IMR-90 (cell line): ENCODE results near the gene DNM1. TPM values are rescaled to one million over a fixed set of nuclear protein-coding genes. Genes with fewer than 3 reads are reported as not detected.

Experiments used
- ATAC-seq: fragments of 200-7000 bp; cut with Tn5 transposase; 2 replicates; pipeline ENCODE4 v1.9.1; 2020; ENCODE audit warnings: low read depth, mild to moderate bottlenecking, moderate library complexity
- BruUV-seq: library from RNA; stranded (reverse); fragments of 400-500 nt; replicated peaks from 2 replicates; lab custom pipeline; 2021; lab: Mats Ljungman, UMichigan
- CTCF ChIA-PET: fragments of 300-600 bp; formaldehyde crosslinking; extraction: SDS; loops from one replicate; lab custom pipeline; 2021; ENCODE audit warnings: antibody characterized with exemption; lab: Yijun Ruan, JAX
- POLR2A ChIA-PET: fragments of 300-600 bp; sonication (Branson Sonifier 250); formaldehyde crosslinking; loops from one replicate; lab custom pipeline; 2022; ENCODE audit warnings: antibody characterized with exemption; ENCODE audit not compliant: unreplicated experiment; lab: Charles Lee
- DNase-seq: peaks from one replicate; pipeline ENCODE4 v3.0.0; 2013
- H2AFZ ChIP-seq: replicated peaks from 2 replicates; pipeline ENCODE3; 2013; ENCODE audit warnings: low read length, mild to moderate bottlenecking; ENCODE audit not compliant: poor library complexity
- H2AK5ac ChIP-seq: 2 replicates; pipeline ENCODE4 v1.6.1; 2013; ENCODE audit warnings: low read depth, low read length, inconsistent platforms
- H2AK9ac ChIP-seq: replicated peaks from 2 replicates; pipeline ENCODE3; 2013; ENCODE audit warnings: mild to moderate bottlenecking, low read depth, low read length, moderate library complexity; ENCODE audit not compliant: poor library complexity
- H2BK120ac ChIP-seq: 2 replicates; pipeline ENCODE4 v1.6.1; 2013; ENCODE audit warnings: low read depth, low read length, inconsistent platforms
- H2BK15ac ChIP-seq: 3 replicates; pipeline ENCODE4 v1.6.1; 2013; ENCODE audit warnings: low read depth, low read length, inconsistent platforms
- H2BK20ac ChIP-seq: 2 replicates; pipeline ENCODE4 v1.6.1; 2013; ENCODE audit warnings: low read depth, mild to moderate bottlenecking, inconsistent platforms, low read length, moderate library complexity
- H2BK5ac ChIP-seq: 2 replicates; pipeline ENCODE4 v1.6.1; 2013; ENCODE audit warnings: mild to moderate bottlenecking, low read depth, low read length, inconsistent platforms; ENCODE audit not compliant: poor library complexity, severe bottlenecking
- H3K14ac ChIP-seq: replicated peaks from 2 replicates; pipeline ENCODE4 v1.6.1; 2013; ENCODE audit warnings: low read depth, low read length, inconsistent platforms
- H3K18ac ChIP-seq: 2 replicates; pipeline ENCODE4 v1.6.1; 2013; ENCODE audit warnings: low read depth, low read length, control low read depth
- H3K23ac ChIP-seq: 2 replicates; pipeline ENCODE4 v1.6.1; 2013; ENCODE audit warnings: low read depth, low read length, inconsistent platforms
- H3K27ac ChIP-seq: 2 replicates; pipeline ENCODE4 v1.5.1; 2013; ENCODE audit warnings: mild to moderate bottlenecking, control low read depth, low read length; ENCODE audit not compliant: insufficient read depth
- H3K27me3 ChIP-seq: 2 replicates; pipeline ENCODE4 v1.6.1; 2013; ENCODE audit warnings: low read length; ENCODE audit not compliant: control insufficient read depth, insufficient read depth
- H3K36me3 ChIP-seq: 2 replicates; pipeline ENCODE4 v1.6.1; 2013; ENCODE audit warnings: low read length, mixed read lengths; ENCODE audit not compliant: control insufficient read depth, insufficient read depth
- H3K4ac ChIP-seq: 2 replicates; pipeline ENCODE4 v1.6.1; 2013; ENCODE audit warnings: low read depth, low read length, inconsistent platforms
- H3K4me1 ChIP-seq: 2 replicates; pipeline ENCODE4 v1.6.1; 2013; ENCODE audit warnings: low read length, mixed read lengths; ENCODE audit not compliant: control insufficient read depth, insufficient read depth
- H3K4me2 ChIP-seq: 2 replicates; pipeline ENCODE4 v1.6.1; 2013; ENCODE audit warnings: low read depth, mild to moderate bottlenecking, control low read depth, low read length, moderate library complexity
- H3K4me3 ChIP-seq: 2 replicates; pipeline ENCODE4 v1.5.1; 2013; ENCODE audit warnings: low read depth, mild to moderate bottlenecking, control low read depth, low read length, moderate library complexity; ENCODE audit not compliant: insufficient read depth
- H3K56ac ChIP-seq: 2 replicates; pipeline ENCODE4 v1.6.1; 2013; ENCODE audit warnings: low read length, inconsistent platforms; ENCODE audit not compliant: insufficient read depth; ENCODE audit errors: extremely low read depth
- H3K79me1 ChIP-seq, 2 experiments: 2 replicates each; pipeline ENCODE4 v1.6.1; 2013; ENCODE audit warnings: low read length in 2 of 2, inconsistent platforms in 1 of 2, low read depth in 1 of 2
- H3K9ac ChIP-seq: 2 replicates; pipeline ENCODE4 v1.6.1; 2013; ENCODE audit warnings: low read depth, low read length, control low read depth
- H3K9me1 ChIP-seq: 2 replicates; pipeline ENCODE4 v1.6.1; 2013; ENCODE audit warnings: low read length, inconsistent platforms; ENCODE audit not compliant: insufficient read depth
- H3K9me3 ChIP-seq: 2 replicates; pipeline ENCODE4 v1.6.1; 2013; ENCODE audit warnings: low read length; ENCODE audit not compliant: control insufficient read depth, insufficient read depth
- H4K20me1 ChIP-seq: 2 replicates; pipeline ENCODE4 v1.6.1; 2013; ENCODE audit warnings: low read length, inconsistent platforms; ENCODE audit not compliant: insufficient read depth
- H4K5ac ChIP-seq: 2 replicates; pipeline ENCODE4 v1.6.1; 2013; ENCODE audit warnings: mild to moderate bottlenecking, low read depth, low read length, control low read depth
- H4K8ac ChIP-seq, 2 experiments: 2 replicates each; pipeline ENCODE4 v1.6.1; 2013; ENCODE audit warnings: low read depth in 2 of 2, low read length in 2 of 2, control low read depth in 1 of 2, inconsistent platforms in 1 of 2
- H4K91ac ChIP-seq: 2 replicates; pipeline ENCODE4 v1.6.1; 2013; ENCODE audit warnings: low read depth, low read length, inconsistent platforms; ENCODE audit not compliant: insufficient read depth
- BHLHE40 ChIP-seq: fragments of 150-350 bp; IDR thresholded peaks from 2 replicates; pipeline ENCODE4 v1.6.1; 2016; ENCODE audit warnings: mild to moderate bottlenecking, low read depth, low read length
- CEBPB ChIP-seq: IDR thresholded peaks from 2 replicates; pipeline ENCODE4 v1.6.1; 2012; ENCODE audit warnings: low read depth, low read length, improper control_type of control experiment
- CHD1 ChIP-seq: IDR thresholded peaks from 2 replicates; pipeline ENCODE4 v1.6.1; 2012; ENCODE audit warnings: low read depth, low read length, improper control_type of control experiment
- MAFK ChIP-seq: IDR thresholded peaks from 2 replicates; pipeline ENCODE4 v1.6.1; 2012; ENCODE audit warnings: low read depth, low read length, improper control_type of control experiment
- MAZ ChIP-seq: IDR thresholded peaks from 2 replicates; pipeline ENCODE4 v1.6.1; 2012; ENCODE audit warnings: low read depth, mild to moderate bottlenecking, low read length, improper control_type of control experiment, moderate library complexity, borderline replicate concordance
- MXI1 ChIP-seq: IDR thresholded peaks from 2 replicates; pipeline ENCODE4 v1.6.1; 2012; ENCODE audit warnings: low read depth, mild to moderate bottlenecking, low read length, moderate library complexity, borderline replicate concordance
- NFE2L2 ChIP-seq: fragments of 150-350 bp; IDR thresholded peaks from 2 replicates; pipeline ENCODE4 v1.6.1; 2016; ENCODE audit warnings: low read depth, mild to moderate bottlenecking, low read length
- POLR2A ChIP-seq: IDR thresholded peaks from 2 replicates; pipeline ENCODE4 v1.6.1; 2012; ENCODE audit warnings: mild to moderate bottlenecking, low read depth, low read length
- RAD21 ChIP-seq: IDR thresholded peaks from 2 replicates; pipeline ENCODE4 v1.6.1; 2012; ENCODE audit warnings: low read length, improper control_type of control experiment
- RCOR1 ChIP-seq: IDR thresholded peaks from 2 replicates; pipeline ENCODE4 v1.6.1; 2012; ENCODE audit warnings: mild to moderate bottlenecking, low read length, improper control_type of control experiment; ENCODE audit not compliant: insufficient replicate concordance
- SMC3 ChIP-seq: fragments of 150-350 bp; IDR thresholded peaks from 2 replicates; pipeline ENCODE4 v1.6.1; 2016; ENCODE audit warnings: low read depth, mild to moderate bottlenecking, antibody characterized with exemption, low read length, moderate library complexity
- WGBS, 2 experiments: methylation state at CpG; one replicate each; pipeline versions ENCODE4 v1.1.5 to v1.1.7; 2013; ENCODE audit warnings: missing lambda C conversion rate in 2 of 2; ENCODE audit not compliant: insufficient read length in 1 of 2; ENCODE audit errors: extremely low coverage in 2 of 2; 5-methylcytosine and 5-hydroxymethylcytosine counted together
- dilution Hi-C: fragments of 300-500 bp; cut with HindIII; formaldehyde crosslinking; loops from one replicate; pipeline ENCODE4 v1.14.3; 2018; ENCODE audit warnings: low sequenced_read_pairs; ENCODE audit not compliant: unreplicated experiment
- in situ Hi-C: fragments of 300-500 bp; cut with MboI; formaldehyde crosslinking; loops from 3 replicates; pipeline ENCODE4 v1.14.3; 2019; ENCODE audit warnings: low sequenced_read_pairs, inconsistent platforms, mixed read lengths
- intact Hi-C: fragments of 100-400 bp; cut with micrococcal nuclease; formaldehyde crosslinking; loops from 2 replicates; pipeline ENCODE4 v1.10.0; 2022
- polyA plus RNA-seq, 3 experiments: library from polyadenylated mRNA; depleted of rRNA; stranded (reverse); fragments of >200 nt; gene quantifications; 2 replicates each; pipeline ENCODE4 v1.2.3, GENCODE V29; 2012; ENCODE audit warnings: low replicate concordance in 1 of 3
- total RNA-seq: library from RNA; depleted of rRNA; stranded (reverse); fragments of >200 nt; gene quantifications from 2 replicates; pipeline ENCODE4 v1.2.3, GENCODE V29; 2012
- TF ChIP-seq, protein P1 (sequence below): fragments of 150-350 bp; IDR thresholded peaks from 2 replicates; pipeline ENCODE4 v1.6.1; 2016; ENCODE audit warnings: low read depth, mild to moderate bottlenecking, low read length, moderate library complexity, borderline replicate concordance
- TF ChIP-seq, protein P2 (sequence below): fragments of 150-350 bp; IDR thresholded peaks from 2 replicates; pipeline ENCODE4 v1.6.1; 2017; ENCODE audit warnings: mild to moderate bottlenecking, antibody characterized with exemption, low read length, low read depth
- TF ChIP-seq, protein P3 (sequence below): conservative IDR thresholded peaks from 2 replicates; pipeline ENCODE4 v1.5.1; 2012; ENCODE audit warnings: mild to moderate bottlenecking, low read depth, low read length, improper control_type of control experiment

The DNM1 gene
- total and polyA plus RNA-seq, 2 of the 4 experiments (the other 2 are of a cell fraction): 13.6 to 17.7 TPM

DNA sequence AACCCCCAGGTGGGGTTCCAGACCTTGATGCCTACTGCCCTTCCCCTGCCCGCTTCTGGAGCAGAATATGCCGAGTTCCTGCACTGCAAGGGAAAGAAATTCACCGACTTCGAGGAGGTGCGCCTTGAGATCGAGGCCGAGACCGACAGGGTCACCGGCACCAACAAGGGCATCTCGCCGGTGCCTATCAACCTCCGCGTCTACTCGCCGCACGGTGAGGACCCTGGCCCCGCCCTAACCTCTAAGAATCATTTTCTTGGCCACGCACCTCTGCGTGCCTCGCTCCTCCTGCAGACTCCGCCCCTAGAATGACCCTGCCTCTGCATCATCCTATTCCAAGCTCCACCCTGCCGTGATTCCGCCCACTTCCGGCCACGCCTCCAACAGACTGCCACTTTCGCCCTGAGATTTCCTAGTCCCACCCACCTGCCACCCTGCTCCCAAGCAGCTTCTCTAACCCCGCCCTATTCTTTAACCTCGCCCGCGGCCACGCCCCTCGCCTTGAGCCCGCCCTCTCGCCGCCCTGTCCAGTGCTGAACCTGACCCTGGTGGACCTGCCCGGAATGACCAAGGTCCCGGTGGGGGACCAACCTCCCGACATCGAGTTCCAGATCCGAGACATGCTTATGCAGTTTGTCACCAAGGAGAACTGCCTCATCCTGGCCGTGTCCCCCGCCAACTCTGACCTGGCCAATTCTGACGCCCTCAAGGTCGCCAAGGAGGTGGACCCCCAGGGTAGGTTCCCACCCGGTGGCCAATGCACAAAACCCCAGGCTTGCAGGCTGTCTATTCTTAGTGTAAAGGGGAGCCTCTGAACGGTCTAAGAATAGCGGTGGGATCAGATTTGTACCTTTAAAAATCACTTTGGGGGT is 15.6 kb downstream of the DNM1 start:
- Histone ChIP-seq H3K79me1 (no peaks in the 10 kb centered on the region; a peak in 1 of 4 replicates), H2BK120ac (no peak overlapping the region), H4K91ac (no peak overlapping the region), H3K23ac (no peak overlapping the region), H3K27ac (no peak overlapping the region), H4K8ac (no peak overlapping the region; a peak in 1 of 4 replicates), H2AFZ (no peak overlapping the region), H2BK5ac (no peak overlapping the region), H3K9me3 (no peaks in the 10 kb centered on the region), H3K4me3 (no peak overlapping the region), H3K9ac (no peak overlapping the region), H3K27me3 (no peaks in the 10 kb centered on the region), H3K4me1 (peaks cover 19% of the 10 kb centered on the region), H2AK9ac (no peak overlapping the region), H3K14ac (no peak overlapping the region), H2BK15ac (no peak overlapping the region), H3K4me2 (no peak overlapping the region; the same call in 1 of the 2 replicates), H3K18ac (no peak overlapping the region), H3K56ac (no peak overlapping the region), H4K20me1 (0 out of 2 replicates have a peak, but pooled peaks cover 4% of the 10 kb centered on the region), H3K9me1 (peaks cover 16% of the 10 kb centered on the region), H2BK20ac (no peak overlapping the region), H4K5ac (no peak overlapping the region), H3K4ac (no peak overlapping the region), H2AK5ac (no peak overlapping the region), H3K36me3 (peaks cover 6% of the 10 kb centered on the region; the same call in 1 of the 2 replicates)
- ATAC-seq: peak; percentile 69
- dilution Hi-C loops: no loop called here
- intact Hi-C loops: no loop called here
- WGBS, 2 experiments: 53% methylated on average over 44 of the region's 47 CpGs; no CpG with 5 or more reads in 1 of the 2 experiments
- DNase-seq: peak; percentile 55
- POLR2A ChIA-PET: no interaction called here
- CTCF ChIA-PET: no interaction called here
- in situ Hi-C loops: no loop called here
- BruUV-seq: no TSS peak
- TF ChIP-seq MAZ: no peak
- TF ChIP-seq, protein P1, sequence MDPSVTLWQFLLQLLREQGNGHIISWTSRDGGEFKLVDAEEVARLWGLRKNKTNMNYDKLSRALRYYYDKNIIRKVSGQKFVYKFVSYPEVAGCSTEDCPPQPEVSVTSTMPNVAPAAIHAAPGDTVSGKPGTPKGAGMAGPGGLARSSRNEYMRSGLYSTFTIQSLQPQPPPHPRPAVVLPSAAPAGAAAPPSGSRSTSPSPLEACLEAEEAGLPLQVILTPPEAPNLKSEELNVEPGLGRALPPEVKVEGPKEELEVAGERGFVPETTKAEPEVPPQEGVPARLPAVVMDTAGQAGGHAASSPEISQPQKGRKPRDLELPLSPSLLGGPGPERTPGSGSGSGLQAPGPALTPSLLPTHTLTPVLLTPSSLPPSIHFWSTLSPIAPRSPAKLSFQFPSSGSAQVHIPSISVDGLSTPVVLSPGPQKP: no peak
- TF ChIP-seq BHLHE40: no peak
- no peak for TF ChIP-seq MXI1
- TF ChIP-seq MAFK: no peak
- TF ChIP-seq RCOR1: no peak
- no peak for TF ChIP-seq SMC3
- no peak for TF ChIP-seq NFE2L2
- TF ChIP-seq RAD21: no peak
- TF ChIP-seq CHD1: no peak
- TF ChIP-seq, protein P2, sequence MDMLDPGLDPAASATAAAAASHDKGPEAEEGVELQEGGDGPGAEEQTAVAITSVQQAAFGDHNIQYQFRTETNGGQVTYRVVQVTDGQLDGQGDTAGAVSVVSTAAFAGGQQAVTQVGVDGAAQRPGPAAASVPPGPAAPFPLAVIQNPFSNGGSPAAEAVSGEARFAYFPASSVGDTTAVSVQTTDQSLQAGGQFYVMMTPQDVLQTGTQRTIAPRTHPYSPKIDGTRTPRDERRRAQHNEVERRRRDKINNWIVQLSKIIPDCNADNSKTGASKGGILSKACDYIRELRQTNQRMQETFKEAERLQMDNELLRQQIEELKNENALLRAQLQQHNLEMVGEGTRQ: no peak
- no peak for TF ChIP-seq CEBPB
- TF ChIP-seq, protein P3, sequence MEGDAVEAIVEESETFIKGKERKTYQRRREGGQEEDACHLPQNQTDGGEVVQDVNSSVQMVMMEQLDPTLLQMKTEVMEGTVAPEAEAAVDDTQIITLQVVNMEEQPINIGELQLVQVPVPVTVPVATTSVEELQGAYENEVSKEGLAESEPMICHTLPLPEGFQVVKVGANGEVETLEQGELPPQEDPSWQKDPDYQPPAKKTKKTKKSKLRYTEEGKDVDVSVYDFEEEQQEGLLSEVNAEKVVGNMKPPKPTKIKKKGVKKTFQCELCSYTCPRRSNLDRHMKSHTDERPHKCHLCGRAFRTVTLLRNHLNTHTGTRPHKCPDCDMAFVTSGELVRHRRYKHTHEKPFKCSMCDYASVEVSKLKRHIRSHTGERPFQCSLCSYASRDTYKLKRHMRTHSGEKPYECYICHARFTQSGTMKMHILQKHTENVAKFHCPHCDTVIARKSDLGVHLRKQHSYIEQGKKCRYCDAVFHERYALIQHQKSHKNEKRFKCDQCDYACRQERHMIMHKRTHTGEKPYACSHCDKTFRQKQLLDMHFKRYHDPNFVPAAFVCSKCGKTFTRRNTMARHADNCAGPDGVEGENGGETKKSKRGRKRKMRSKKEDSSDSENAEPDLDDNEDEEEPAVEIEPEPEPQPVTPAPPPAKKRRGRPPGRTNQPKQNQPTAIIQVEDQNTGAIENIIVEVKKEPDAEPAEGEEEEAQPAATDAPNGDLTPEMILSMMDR: no peak
- TF ChIP-seq POLR2A: no peak
